B cell (primary cell): ENCODE results near the gene COQ6. TPM values are rescaled to one million over a fixed set of nuclear protein-coding genes. Genes with fewer than 3 reads are reported as not detected.
"Not testable (repeated sequence)": the region's sequence is repeated elsewhere in the genome, so short reads cannot be mapped to it uniquely, and the experiment has no call there.

Source experiments
- ATAC-seq: fragments of 200-7000 bp; cut with Tn5 transposase; one replicate; pipeline ENCODE4 v1.10.0; 2021; ENCODE audit warnings: low read depth, mild to moderate bottlenecking, moderate number of reproducible peaks, moderate library complexity
- CTCF ChIA-PET: fragments of 350-600 bp; sonication (Branson Sonifier 250); formaldehyde crosslinking; loops from one replicate; lab custom pipeline; 2021; ENCODE audit warnings: antibody characterized with exemption, inconsistent platforms; lab: Charles Lee
- POLR2A ChIA-PET: fragments of 350-600 bp; sonication (Branson Sonifier 250); formaldehyde crosslinking; loops from one replicate; lab custom pipeline; 2021; ENCODE audit warnings: antibody characterized with exemption; lab: Charles Lee
- DNase-seq: peaks from one replicate; pipeline ENCODE4 v3.0.0; 2013
- H2AFZ ChIP-seq: 2 replicates; pipeline ENCODE4 v1.6.1; 2012; ENCODE audit warnings: mild to moderate bottlenecking, low read depth, low read length; ENCODE audit not compliant: insufficient read depth, poor library complexity, severe bottlenecking
- H3K27ac ChIP-seq, 2 donors: 1 replicate in 1 of 2; 2 replicates in 1 of 2; pipeline ENCODE4 v1.5.1; 2012 to 2013; ENCODE audit warnings: low read length in 2 of 2, mild to moderate bottlenecking in 2 of 2, moderate library complexity in 1 of 2
- H3K27me3 ChIP-seq, 4 experiments: fragments of 200-600 bp in 1 of 4; sonication (generic) in 1 of 4; replicated peaks in 1 of 4; 1 replicate in 2 of 4; 2 replicates in 2 of 4; pipeline versions ENCODE4 v1.6.1 to v1.7.0; 2013 to 2016; ENCODE audit warnings: low read length in 3 of 4, mild to moderate bottlenecking in 2 of 4, mixed read lengths in 1 of 4, moderate library complexity in 1 of 4; ENCODE audit not compliant: insufficient read depth in 4 of 4, control insufficient read depth in 3 of 4; ENCODE audit errors: control extremely low read depth in 1 of 4
- H3K36me3 ChIP-seq, 2 experiments: replicated peaks in 1 of 2; 1 replicate in 1 of 2; 2 replicates in 1 of 2; pipeline versions ENCODE4 v1.6.1 to v1.7.1; 2013; ENCODE audit warnings: low read length in 1 of 2; ENCODE audit not compliant: insufficient read depth in 2 of 2, control insufficient read depth in 1 of 2; ENCODE audit errors: control extremely low read depth in 1 of 2, extremely low read depth in 1 of 2
- H3K4me1 ChIP-seq, 2 donors: fragments of 200-600 bp in 1 of 2; sonication (generic) in 1 of 2; 1 replicate in 1 of 2; 2 replicates in 1 of 2; pipeline versions ENCODE4 v1.5.1 to v1.6.1; 2013 to 2017; ENCODE audit warnings: low read length in 2 of 2; ENCODE audit not compliant: control insufficient read depth in 2 of 2, insufficient read depth in 2 of 2
- H3K4me2 ChIP-seq: replicated peaks from 2 replicates; pipeline ENCODE3; 2012; ENCODE audit warnings: mild to moderate bottlenecking, low read depth, low read length; ENCODE audit not compliant: poor library complexity, severe bottlenecking
- H3K4me3 ChIP-seq, 5 experiments: fragments of 200-600 bp in 1 of 5; sonication (generic) in 1 of 5; 1 replicate in 3 of 5; 2 replicates in 2 of 5; pipeline versions ENCODE4 v1.5.1 to v1.7.0; 2011 to 2016; ENCODE audit warnings: low read length in 4 of 5, mild to moderate bottlenecking in 4 of 5, low read depth in 2 of 5, control low read depth in 1 of 5, moderate library complexity in 1 of 5; ENCODE audit not compliant: insufficient read depth in 1 of 5; ENCODE audit errors: control extremely low read depth in 1 of 5, extremely low read depth in 1 of 5
- H3K79me2 ChIP-seq: fragments of 200-600 bp; sonication (generic); one replicate; pipeline ENCODE4 v1.6.0; 2016; ENCODE audit warnings: low read length; ENCODE audit not compliant: control insufficient read depth, insufficient read depth
- H3K9ac ChIP-seq: fragments of 200-600 bp; sonication (generic); 2 replicates; pipeline ENCODE4 v1.6.1; 2017; ENCODE audit warnings: mild to moderate bottlenecking, low read length, moderate library complexity
- H3K9me3 ChIP-seq, 3 donors: one replicate each; pipeline versions ENCODE4 v1.6.1 to v1.7.1; 2013; ENCODE audit warnings: low read length in 2 of 3; ENCODE audit not compliant: control insufficient read depth in 2 of 3, insufficient read depth in 1 of 3; ENCODE audit errors: control extremely low read depth in 1 of 3
- H4K20me1 ChIP-seq: 2 replicates; pipeline ENCODE4 v1.6.0; 2012; ENCODE audit warnings: mild to moderate bottlenecking, low read length; ENCODE audit not compliant: insufficient read depth, control insufficient read depth, poor library complexity, severe bottlenecking
- H3K27ac Mint-ChIP-seq: one replicate; pipeline ENCODE4 v1.8.0; 2021; ENCODE audit warnings: mixed read lengths
- H3K27me3 Mint-ChIP-seq: one replicate; pipeline ENCODE4 v1.8.0; 2021; ENCODE audit warnings: mixed read lengths
- H3K4me1 Mint-ChIP-seq: one replicate; pipeline ENCODE4 v1.8.0; 2021; ENCODE audit warnings: mixed read lengths
- H3K4me3 Mint-ChIP-seq: one replicate; pipeline ENCODE4 v1.8.0; 2021; ENCODE audit warnings: mixed read lengths
- H3K9me3 Mint-ChIP-seq: one replicate; pipeline ENCODE4 v1.8.0; 2022; ENCODE audit warnings: mixed read lengths; ENCODE audit not compliant: insufficient read depth
- EZH2 ChIP-seq: IDR thresholded peaks from 2 replicates; pipeline ENCODE4 v1.6.1; 2012; ENCODE audit warnings: borderline replicate concordance, low read depth, mild to moderate bottlenecking, moderate library complexity, low read length; ENCODE audit not compliant: insufficient read depth, poor library complexity, severe bottlenecking
- WGBS: methylation state at CpG from one replicate; pipeline ENCODE4 v1.1.5; 2013; ENCODE audit warnings: missing lambda C conversion rate; ENCODE audit not compliant: insufficient coverage; 5-methylcytosine and 5-hydroxymethylcytosine counted together
- intact Hi-C: fragments of 100-400 bp; cut with micrococcal nuclease; formaldehyde crosslinking; loops from one replicate; pipeline ENCODE4 v1.10.0; 2022
- polyA plus RNA-seq: library from polyadenylated mRNA; depleted of rRNA; stranded (reverse); fragments of >200 nt; gene quantifications from 2 replicates; pipeline ENCODE4 v1.2.3, GENCODE V29; 2012
- total RNA-seq, 2 donors: library from RNA; stranded (reverse); fragments of 120-200 nt in 1 of 2; gene quantifications; 1 replicate in 1 of 2; 2 replicates in 1 of 2; pipeline versions ENCODE4 v1.2.3 to v1.2.4, GENCODE V29; 2013 to 2022
- TF ChIP-seq, protein P1 (sequence below): fragments of 200-600 bp; IDR thresholded peaks from one replicate; pipeline ENCODE4 v1.8.0; 2022; ENCODE audit warnings: antibody characterized with exemption, mild to moderate bottlenecking

The COQ6 gene
- total and polyA plus RNA-seq, 2 donors (not counting 1 experiment from before 2014, with no cell fraction given): 38.2 to 38.4 TPM

DNA sequence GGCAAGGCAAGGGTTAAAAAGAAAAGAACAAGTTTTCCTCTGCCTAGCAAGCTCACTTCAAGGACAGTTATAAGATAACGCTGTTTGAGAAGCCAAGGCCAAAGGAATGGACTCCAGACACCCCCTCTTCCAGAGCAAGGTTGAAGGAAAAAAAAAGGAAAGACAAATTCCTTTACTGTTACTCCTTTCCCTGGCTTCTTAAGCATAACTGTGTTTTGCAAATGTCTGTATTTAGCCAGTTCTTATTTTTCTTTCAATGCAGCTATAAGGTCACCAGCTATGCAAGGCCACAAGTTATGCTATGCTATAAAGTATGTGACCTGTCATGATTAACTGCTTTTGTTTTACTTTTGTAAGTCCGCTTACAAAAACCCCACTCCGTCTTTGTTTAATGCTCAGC is 36.8 kb upstream of the COQ6 start:
- Histone ChIP-seq H3K4me1 (no peaks in the 10 kb centered on the region), H2AFZ (no peak overlapping the region), H3K27ac (no peak overlapping the region), H3K27me3 (no peaks in the 10 kb centered on the region), H3K9me3 (peaks cover 0 to 5% (median 0%) of the 10 kb centered on the region in 3 donors), H3K4me2 (no peak overlapping the region), H3K36me3 (peaks cover 17 to 60% of the 10 kb centered on the region in 2 experiments), H3K4me3 (no peak overlapping the region), H3K79me2 (peaks cover 22% of the 10 kb centered on the region), H4K20me1 (no peaks in the 10 kb centered on the region), H3K9ac (no peak overlapping the region)
- DNase-seq: no peak
- H3K27me3 Mint-ChIP-seq: no peaks in the 10 kb centered on the region
- H3K9me3 Mint-ChIP-seq: no peaks in the 10 kb centered on the region
- 100% methylated on average over 2 of the region's 3 CpGs for WGBS
- H3K4me3 Mint-ChIP-seq: no peak overlapping the region
- intact Hi-C loops: no loop called here
- no peaks in the 10 kb centered on the region for H3K4me1 Mint-ChIP-seq
- POLR2A ChIA-PET: no interaction called here
- CTCF ChIA-PET: interaction anchor here (0.6 kb wide), 1 partner anchor 555 kb away, joined by 3 read pairs; no protein-coding TSS in a partner anchor
- TF ChIP-seq, protein P1, sequence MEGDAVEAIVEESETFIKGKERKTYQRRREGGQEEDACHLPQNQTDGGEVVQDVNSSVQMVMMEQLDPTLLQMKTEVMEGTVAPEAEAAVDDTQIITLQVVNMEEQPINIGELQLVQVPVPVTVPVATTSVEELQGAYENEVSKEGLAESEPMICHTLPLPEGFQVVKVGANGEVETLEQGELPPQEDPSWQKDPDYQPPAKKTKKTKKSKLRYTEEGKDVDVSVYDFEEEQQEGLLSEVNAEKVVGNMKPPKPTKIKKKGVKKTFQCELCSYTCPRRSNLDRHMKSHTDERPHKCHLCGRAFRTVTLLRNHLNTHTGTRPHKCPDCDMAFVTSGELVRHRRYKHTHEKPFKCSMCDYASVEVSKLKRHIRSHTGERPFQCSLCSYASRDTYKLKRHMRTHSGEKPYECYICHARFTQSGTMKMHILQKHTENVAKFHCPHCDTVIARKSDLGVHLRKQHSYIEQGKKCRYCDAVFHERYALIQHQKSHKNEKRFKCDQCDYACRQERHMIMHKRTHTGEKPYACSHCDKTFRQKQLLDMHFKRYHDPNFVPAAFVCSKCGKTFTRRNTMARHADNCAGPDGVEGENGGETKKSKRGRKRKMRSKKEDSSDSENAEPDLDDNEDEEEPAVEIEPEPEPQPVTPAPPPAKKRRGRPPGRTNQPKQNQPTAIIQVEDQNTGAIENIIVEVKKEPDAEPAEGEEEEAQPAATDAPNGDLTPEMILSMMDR: no peak
- no peak for TF ChIP-seq EZH2
- no peak for ATAC-seq
- H3K27ac Mint-ChIP-seq: no peak overlapping the region

DNA sequence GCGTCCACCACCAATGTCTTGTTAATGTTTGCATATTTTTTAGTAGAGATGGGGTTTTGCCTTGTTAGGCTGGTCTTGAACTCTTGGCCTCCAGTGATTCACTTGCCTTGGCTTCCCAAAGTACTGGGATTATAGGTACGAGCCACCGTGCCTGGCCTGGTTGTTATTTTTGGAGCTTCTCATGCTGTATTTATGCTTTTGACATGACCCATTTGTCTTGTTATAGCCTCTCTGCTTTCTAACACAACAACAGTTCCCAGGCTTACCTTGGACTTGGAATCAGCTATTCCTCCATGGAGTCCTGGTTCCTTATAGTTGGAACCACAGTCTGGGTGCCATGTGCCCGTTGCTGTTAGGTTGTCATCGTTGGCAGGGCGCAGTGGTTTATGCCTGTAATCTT is 33.8 kb upstream of the COQ6 start:
- no peak overlapping the region for H3K27ac Mint-ChIP-seq
- Histone ChIP-seq H3K36me3 (peaks cover 18 to 64% of the 10 kb centered on the region in 2 experiments), H3K9me3 (peaks cover 0 to 5% (median 0%) of the 10 kb centered on the region in 3 donors), H3K4me1 (no peaks in the 10 kb centered on the region), H3K4me3 (no peak overlapping the region), H3K27ac (no peak overlapping the region), H3K4me2 (no peak overlapping the region), H3K27me3 (no peaks in the 10 kb centered on the region), H2AFZ (no peak overlapping the region), H3K9ac (no peak overlapping the region), H4K20me1 (peaks cover 10% of the 10 kb centered on the region), H3K79me2 (peaks cover 18% of the 10 kb centered on the region)
- no peaks in the 10 kb centered on the region for H3K9me3 Mint-ChIP-seq
- ChIA-PET CTCF (interaction anchor here (1.1 kb wide), 1 partner anchor 121 kb away, joined by 5 read pairs; no protein-coding TSS in a partner anchor), POLR2A (interaction anchor here (0.6 kb wide), 1 partner anchor 222 kb away, joined by 3 read pairs; no protein-coding TSS in a partner anchor)
- intact Hi-C loops: no loop called here
- H3K27me3 Mint-ChIP-seq: no peaks in the 10 kb centered on the region
- no peak for TF ChIP-seq EZH2
- TF ChIP-seq, protein P1: no peak
- no peak overlapping the region for H3K4me3 Mint-ChIP-seq
- DNase-seq (no peak), ATAC-seq (no peak)
- H3K4me1 Mint-ChIP-seq: no peaks in the 10 kb centered on the region
- WGBS: 100% methylated on average over 1 of the region's 6 CpGs

DNA sequence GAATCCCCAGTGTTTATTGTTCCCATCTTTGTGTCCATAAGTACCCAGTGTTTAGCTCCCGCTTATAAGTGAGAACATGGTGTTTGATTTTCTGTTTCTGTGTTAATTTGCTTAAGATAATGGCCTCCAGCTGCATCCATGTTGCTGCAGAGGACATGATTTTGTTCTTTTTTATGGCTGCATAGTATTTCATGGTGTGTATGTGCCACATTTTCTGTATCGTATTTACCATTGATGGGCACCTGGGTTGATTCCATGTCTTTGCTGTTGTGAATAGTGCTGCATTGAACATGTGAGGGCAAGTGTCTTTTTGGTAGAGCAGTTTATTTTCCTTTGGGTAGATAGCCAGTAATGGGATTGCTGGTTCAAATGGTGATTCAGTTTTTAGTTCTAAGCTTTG is 30.6 kb upstream of the COQ6 start:
- H3K27ac ChIP-seq, H3K9me3 ChIP-seq, H3K4me3 ChIP-seq, H3K4me1 Mint-ChIP-seq, ATAC-seq, H3K4me3 Mint-ChIP-seq, DNase-seq, H3K4me2 ChIP-seq, H3K27me3 Mint-ChIP-seq, H3K27me3 ChIP-seq, H3K9ac ChIP-seq, H3K27ac Mint-ChIP-seq, POLR2A ChIA-PET, H2AFZ ChIP-seq, H3K4me1 ChIP-seq, H3K9me3 Mint-ChIP-seq, intact Hi-C loops: not testable (repeated sequence)
- peaks cover 26 to 77% of the 10 kb centered on the region in 2 experiments for H3K36me3 ChIP-seq
- peaks cover 15% of the 10 kb centered on the region for H3K79me2 ChIP-seq
- CTCF ChIA-PET: interaction anchor here (0.6 kb wide), 1 partner anchor 87 kb away, joined by 3 read pairs; no protein-coding TSS in a partner anchor
- WGBS: 100% methylated on average over 2 of the region's 2 CpGs
- H4K20me1 ChIP-seq: peaks cover 10% of the 10 kb centered on the region
